ENCODE results near the gene GTF2E1. TPM values are rescaled to one million over a fixed set of nuclear protein-coding genes. Genes with fewer than 3 reads are reported as not detected.

Gene GTF2E1
- total and polyA plus RNA-seq, 2 donors (not counting 1 experiment from before 2014, with no cell fraction given), result 11.5 to 15.7 TPM

DNA sequence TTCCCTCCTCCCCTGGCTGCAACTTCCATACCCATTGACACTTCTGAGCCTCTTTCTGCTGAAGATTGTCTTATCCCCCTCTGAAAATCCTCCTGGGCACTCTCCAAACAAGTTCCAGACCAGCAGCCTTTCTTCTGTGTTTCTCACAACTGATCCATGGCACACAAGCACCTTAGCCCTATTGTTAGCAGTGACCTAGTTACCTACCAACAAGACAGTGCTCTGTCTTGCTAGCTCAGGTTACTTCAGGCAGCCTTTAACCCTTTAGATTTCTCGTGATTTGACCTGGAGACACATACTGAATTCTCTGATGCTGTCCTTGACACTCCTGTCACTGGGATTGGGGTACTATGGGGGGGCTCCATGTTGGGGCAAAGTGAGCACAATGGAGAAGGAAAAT is 82.1 kb downstream of the GTF2E1 start:
- no peak overlapping the region for H2AFZ ChIP-seq (ENCODE audit: low read length)
- H3K4me1 ChIP-seq (ENCODE audit: control insufficient read depth, extremely low read depth, insufficient read depth, low read length), result no peaks in the 10 kb centered on the region
- no peaks in the 10 kb centered on the region for H3K9me3 ChIP-seq (ENCODE audit: control insufficient read depth, insufficient read depth, low read depth, low read length)
- no peak overlapping the region for H3K4me2 ChIP-seq (ENCODE audit: extremely low read depth, insufficient read depth, low read length)
- no peaks in the 10 kb centered on the region for H4K20me1 ChIP-seq (ENCODE audit: control insufficient read depth, extremely low read depth, insufficient read depth, low read length)
- no peak overlapping the region for H3K4me3 ChIP-seq (replicated peaks in 1 of 4; ENCODE audit: control extremely low read depth in 1 of 4, insufficient read depth in 1 of 4, low read depth in 3 of 4, low read length in 4 of 4)
- no peak for DNase-seq (ENCODE audit: low read depth in 2 of 2)
- no peak overlapping the region for H3K27ac ChIP-seq (ENCODE audit: insufficient read depth, low read length)
- no peaks in the 10 kb centered on the region for H3K79me2 ChIP-seq (ENCODE audit: control insufficient read depth, insufficient read depth, low read length)
- TF ChIP-seq EZH2 (IDR thresholded peaks at IDR 0.05; ENCODE audit: low read length, missing control alignments) (no peak), CTCF (conservative IDR thresholded peaks at IDR 0.05 in 1 of 2, IDR thresholded peaks at IDR 0.05 in 1 of 2; ENCODE audit: low read depth in 1 of 2, low read length in 2 of 2) (no peak)
- H3K27me3 ChIP-seq (ENCODE audit: control insufficient read depth, insufficient read depth, low read length), result no peaks in the 10 kb centered on the region
- no peak overlapping the region for H3K9ac ChIP-seq (ENCODE audit: insufficient read depth, low read length)
- no peaks in the 10 kb centered on the region for H3K36me3 ChIP-seq (ENCODE audit: control insufficient read depth, insufficient read depth, low read length)

DNA sequence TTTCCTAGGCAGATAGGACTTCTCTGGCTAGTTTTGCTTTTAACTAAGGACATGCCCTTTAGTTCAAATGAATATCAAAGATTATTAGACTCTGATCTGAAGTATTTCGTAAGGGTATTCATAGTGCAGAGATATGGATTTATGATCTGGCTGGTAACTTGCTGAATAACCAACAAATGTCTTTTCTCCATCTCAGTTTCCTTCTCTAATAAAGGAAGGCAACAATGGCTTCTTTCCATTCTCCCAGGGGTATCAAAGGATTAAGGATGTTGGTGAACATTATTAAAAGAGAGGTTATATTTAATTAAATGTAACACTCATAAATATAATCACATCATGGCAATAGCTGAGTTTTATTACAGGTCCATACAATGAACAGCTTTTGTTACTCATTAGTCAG is 86.3 kb downstream of the GTF2E1 start:
- H3K27me3 ChIP-seq (ENCODE audit: control insufficient read depth, insufficient read depth, low read length), result no peaks in the 10 kb centered on the region
- H3K36me3 ChIP-seq (ENCODE audit: control insufficient read depth, insufficient read depth, low read length), result no peaks in the 10 kb centered on the region
- no peaks in the 10 kb centered on the region for H3K4me1 ChIP-seq (ENCODE audit: control insufficient read depth, extremely low read depth, insufficient read depth, low read length)
- no peak overlapping the region for H3K27ac ChIP-seq (ENCODE audit: insufficient read depth, low read length)
- H4K20me1 ChIP-seq (ENCODE audit: control insufficient read depth, extremely low read depth, insufficient read depth, low read length), result no peaks in the 10 kb centered on the region
- H3K9ac ChIP-seq (ENCODE audit: insufficient read depth, low read length), result no peak overlapping the region
- DNase-seq (ENCODE audit: low read depth in 2 of 2), result no peak
- no peaks in the 10 kb centered on the region for H3K79me2 ChIP-seq (ENCODE audit: control insufficient read depth, insufficient read depth, low read length)
- H2AFZ ChIP-seq (ENCODE audit: low read length), result no peak overlapping the region
- no peak overlapping the region for H3K4me3 ChIP-seq (replicated peaks in 1 of 4; ENCODE audit: control extremely low read depth in 1 of 4, insufficient read depth in 1 of 4, low read depth in 3 of 4, low read length in 4 of 4)
- no peak for TF ChIP-seq CTCF (conservative IDR thresholded peaks at IDR 0.05 in 1 of 2, IDR thresholded peaks at IDR 0.05 in 1 of 2; ENCODE audit: low read depth in 1 of 2, low read length in 2 of 2)
- H3K9me3 ChIP-seq (ENCODE audit: control insufficient read depth, insufficient read depth, low read depth, low read length), result no peaks in the 10 kb centered on the region
- H3K4me2 ChIP-seq (ENCODE audit: extremely low read depth, insufficient read depth, low read length), result no peak overlapping the region

GRCh38 chr3:120831066-120831465 is 88.5 kb downstream of the GTF2E1 start:
- Histone ChIP-seq H3K79me2 (ENCODE audit: control insufficient read depth, insufficient read depth, low read length) (no peaks in the 10 kb centered on the region), H3K27me3 (ENCODE audit: control insufficient read depth, insufficient read depth, low read length) (no peaks in the 10 kb centered on the region), H2AFZ (ENCODE audit: low read length) (no peak overlapping the region), H3K4me1 (ENCODE audit: control insufficient read depth, extremely low read depth, insufficient read depth, low read length) (no peaks in the 10 kb centered on the region), H4K20me1 (ENCODE audit: control insufficient read depth, extremely low read depth, insufficient read depth, low read length) (no peaks in the 10 kb centered on the region), H3K4me2 (ENCODE audit: extremely low read depth, insufficient read depth, low read length) (no peak overlapping the region), H3K27ac (ENCODE audit: insufficient read depth, low read length) (no peak overlapping the region), H3K9me3 (ENCODE audit: control insufficient read depth, insufficient read depth, low read depth, low read length) (no peaks in the 10 kb centered on the region), H3K9ac (ENCODE audit: insufficient read depth, low read length) (no peak overlapping the region), H3K36me3 (ENCODE audit: control insufficient read depth, insufficient read depth, low read length) (no peaks in the 10 kb centered on the region), H3K4me3 (replicated peaks in 1 of 4; ENCODE audit: control extremely low read depth in 1 of 4, insufficient read depth in 1 of 4, low read depth in 3 of 4, low read length in 4 of 4) (no peak overlapping the region)
- TF ChIP-seq EZH2 (IDR thresholded peaks at IDR 0.05; ENCODE audit: low read length, missing control alignments), result no peak
- TF ChIP-seq CTCF (conservative IDR thresholded peaks at IDR 0.05 in 1 of 2, IDR thresholded peaks at IDR 0.05 in 1 of 2; ENCODE audit: low read depth in 1 of 2, low read length in 2 of 2), result no peak
- DNase-seq (ENCODE audit: low read depth in 2 of 2), result no peak

Other genes with a start within 250 kb of the GTF2E1 start
- 24.9 and 26.9 TPM in 2 replicates for gene NDUFB4, start 146.4 kb upstream of the GTF2E1 start, total RNA-seq
- gene NDUFB4, start 146.4 kb upstream of the GTF2E1 start, polyA plus RNA-seq, result 178 and 185 TPM in 2 replicates
- gene HGD, start 60.5 kb upstream of the GTF2E1 start, total RNA-seq, result under 0.01 TPM in 1 of 2 replicates, not detected in the other
- gene HGD, start 60.5 kb upstream of the GTF2E1 start, polyA plus RNA-seq, result 0.18 TPM in 1 of 2 replicates, not detected in the other
- gene RABL3, start 228 bp upstream of the GTF2E1 start, total RNA-seq, result 10.8 and 11.9 TPM in 2 replicates
- gene RABL3, start 228 bp upstream of the GTF2E1 start, polyA plus RNA-seq, result 11.7 and 13.4 TPM in 2 replicates
- gene STXBP5L, start 165.5 kb downstream of the GTF2E1 start, total RNA-seq, result not detected in 2 replicates
- gene STXBP5L, start 165.5 kb downstream of the GTF2E1 start, polyA plus RNA-seq, result not detected in 2 replicates

Data from fibroblast of lung (primary cell).